Tibial artery (tissue), 4 donors: ENCODE results near the gene PLD5.

Experiments
- DNase-seq, 2 donors: peaks; one replicate each; pipeline ENCODE4 v3.0.0-alpha.2; 2019
- H3K27ac ChIP-seq, 2 donors: fragments of 200-600 bp; sonication (generic) in 1 of 2; 1 replicate in 1 of 2; 2 replicates in 1 of 2; pipeline ENCODE4 v1.5.1; 2018 to 2019; ENCODE audit warnings: mild to moderate bottlenecking in 1 of 2
- H3K27me3 ChIP-seq, 2 donors: fragments of 200-600 bp; sonication (generic) in 1 of 2; one replicate each; pipeline versions ENCODE4 v1.5.1 to v1.6.0; 2016 to 2019
- H3K36me3 ChIP-seq, 3 donors: fragments of 200-600 bp; sonication (generic) in 2 of 3; one replicate each; pipeline ENCODE4 v1.5.1; 2016 to 2019; ENCODE audit warnings: mild to moderate bottlenecking in 2 of 3
- H3K4me1 ChIP-seq, 4 donors: fragments of 200-600 bp; sonication (generic) in 2 of 4; 1 replicate in 3 of 4; 2 replicates in 1 of 4; pipeline ENCODE4 v1.5.1; 2016 to 2019
- H3K4me3 ChIP-seq, 2 donors: fragments of 200-600 bp; sonication (generic) in 1 of 2; 1 replicate in 1 of 2; 2 replicates in 1 of 2; pipeline ENCODE4 v1.5.1; 2018 to 2019; ENCODE audit warnings: mild to moderate bottlenecking in 2 of 2
- H3K9me3 ChIP-seq, 3 donors: fragments of 200-600 bp; sonication (generic) in 1 of 3; one replicate each; pipeline ENCODE4 v1.5.1; 2016 to 2019
- intact Hi-C: fragments of 100-400 bp; cut with DNase I; formaldehyde crosslinking; loops from one replicate; pipeline ENCODE4 v1.15.0; 2023; ENCODE audit warnings: low total_unique reads
- TF ChIP-seq, protein P1 (sequence below), 2 experiments: fragments of 200-600 bp in 1 of 2; fragments of 450-650 bp in 1 of 2; IDR thresholded peaks; one replicate each; pipeline ENCODE4 v1.5.1; 2017 to 2019; ENCODE audit warnings: antibody characterized with exemption in 2 of 2, mild to moderate bottlenecking in 1 of 2, moderate library complexity in 1 of 2

PLD5 gene

GRCh38 chr1:242524571-242525359 lies at the start of gene PLD5:
TSS of gene PLD5 (minus strand) at chr1:242524697.
- intact Hi-C loops: no loop called here
- peaks cover 0 to 23% (median 9%) of the 10 kb centered on the region in 4 donors for H3K4me1 ChIP-seq
- DNase-seq: no peak
- TF ChIP-seq, protein P1, sequence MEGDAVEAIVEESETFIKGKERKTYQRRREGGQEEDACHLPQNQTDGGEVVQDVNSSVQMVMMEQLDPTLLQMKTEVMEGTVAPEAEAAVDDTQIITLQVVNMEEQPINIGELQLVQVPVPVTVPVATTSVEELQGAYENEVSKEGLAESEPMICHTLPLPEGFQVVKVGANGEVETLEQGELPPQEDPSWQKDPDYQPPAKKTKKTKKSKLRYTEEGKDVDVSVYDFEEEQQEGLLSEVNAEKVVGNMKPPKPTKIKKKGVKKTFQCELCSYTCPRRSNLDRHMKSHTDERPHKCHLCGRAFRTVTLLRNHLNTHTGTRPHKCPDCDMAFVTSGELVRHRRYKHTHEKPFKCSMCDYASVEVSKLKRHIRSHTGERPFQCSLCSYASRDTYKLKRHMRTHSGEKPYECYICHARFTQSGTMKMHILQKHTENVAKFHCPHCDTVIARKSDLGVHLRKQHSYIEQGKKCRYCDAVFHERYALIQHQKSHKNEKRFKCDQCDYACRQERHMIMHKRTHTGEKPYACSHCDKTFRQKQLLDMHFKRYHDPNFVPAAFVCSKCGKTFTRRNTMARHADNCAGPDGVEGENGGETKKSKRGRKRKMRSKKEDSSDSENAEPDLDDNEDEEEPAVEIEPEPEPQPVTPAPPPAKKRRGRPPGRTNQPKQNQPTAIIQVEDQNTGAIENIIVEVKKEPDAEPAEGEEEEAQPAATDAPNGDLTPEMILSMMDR (IDR thresholded peaks at IDR 0.05): no peak
- peak within 1 kb of the TSS; percentile 66 to 79 for H3K4me3 ChIP-seq
- no peaks in the 10 kb centered on the region for H3K9me3 ChIP-seq
- H3K36me3 ChIP-seq: no peaks in the 10 kb centered on the region
- H3K27ac ChIP-seq: peak within 1 kb of the TSS; percentile 58 to 61
- no peaks in the 10 kb centered on the region for H3K27me3 ChIP-seq

DNA sequence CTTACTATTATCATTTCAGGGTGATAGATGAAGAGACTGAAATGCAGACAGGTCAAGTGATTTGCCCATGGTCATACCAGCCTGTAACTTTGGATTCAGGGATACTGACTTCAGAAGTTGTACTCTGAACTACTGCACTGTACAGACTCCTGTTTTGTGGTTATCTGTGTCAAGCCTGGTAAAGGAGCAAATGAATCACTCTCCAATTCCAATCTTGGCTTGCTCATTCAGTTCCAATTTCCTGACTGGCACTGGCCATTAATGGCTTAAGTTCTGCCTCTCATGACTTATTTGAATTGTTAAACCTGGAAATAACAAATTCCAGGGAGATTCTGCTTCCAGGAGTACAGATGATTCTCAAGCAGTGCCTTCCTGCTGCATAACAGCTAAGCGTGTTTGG lies 45.4 kb upstream of the PLD5 start:
- H3K4me1 ChIP-seq: no peaks in the 10 kb centered on the region
- no peaks in the 10 kb centered on the region for H3K36me3 ChIP-seq
- H3K27ac ChIP-seq: no peak overlapping the region
- no peaks in the 10 kb centered on the region for H3K9me3 ChIP-seq
- H3K4me3 ChIP-seq: no peak overlapping the region
- no peaks in the 10 kb centered on the region for H3K27me3 ChIP-seq
- intact Hi-C loops: no loop called here
- TF ChIP-seq, protein P1 (IDR thresholded peaks at IDR 0.05): no peak
- no peak for DNase-seq

GRCh38 chr1:242568666-242569065 lies 44.2 kb upstream of the PLD5 start:
- no peaks in the 10 kb centered on the region for H3K27me3 ChIP-seq
- H3K4me3 ChIP-seq: no peak overlapping the region
- H3K9me3 ChIP-seq: no peaks in the 10 kb centered on the region
- intact Hi-C loops: no loop called here
- H3K27ac ChIP-seq: no peak overlapping the region
- H3K4me1 ChIP-seq: no peaks in the 10 kb centered on the region
- DNase-seq: no peak
- TF ChIP-seq, protein P1 (IDR thresholded peaks at IDR 0.05): no peak
- H3K36me3 ChIP-seq: no peaks in the 10 kb centered on the region

DNA sequence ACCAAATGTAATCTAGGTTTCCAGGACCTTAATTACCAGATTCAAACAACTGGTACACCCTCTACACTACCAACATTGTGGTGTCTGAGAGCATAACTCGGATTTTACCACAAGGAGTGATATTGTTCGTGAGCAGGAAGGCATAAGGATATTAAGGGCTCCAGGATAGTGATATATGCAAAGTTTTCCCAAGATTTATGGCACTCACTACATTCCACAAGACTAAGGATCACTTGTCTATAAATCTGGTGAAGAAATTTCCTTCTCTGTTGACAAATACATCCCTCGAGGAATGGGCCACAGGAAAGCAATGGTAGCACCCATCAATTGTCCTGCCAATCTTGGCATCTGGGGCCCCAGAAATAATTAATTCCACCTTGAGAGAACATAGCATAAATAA lies 43.1 kb upstream of the PLD5 start:
- no peaks in the 10 kb centered on the region for H3K9me3 ChIP-seq
- H3K36me3 ChIP-seq: no peaks in the 10 kb centered on the region
- TF ChIP-seq, protein P1 (IDR thresholded peaks at IDR 0.05): no peak
- H3K27ac ChIP-seq: no peak overlapping the region
- H3K4me1 ChIP-seq: no peaks in the 10 kb centered on the region
- no peak overlapping the region for H3K4me3 ChIP-seq
- DNase-seq: no peak
- intact Hi-C loops: no loop called here
- no peaks in the 10 kb centered on the region for H3K27me3 ChIP-seq

- no peaks in the 10 kb centered on the region for H3K27me3 ChIP-seq
- peaks cover 0 to 6% (median 0%) of the 10 kb centered on the region in 3 donors for H3K9me3 ChIP-seq
- H3K4me1 ChIP-seq: no peaks in the 10 kb centered on the region
- no peak overlapping the region for H3K27ac ChIP-seq
- H3K4me3 ChIP-seq: no peak overlapping the region
- H3K36me3 ChIP-seq: no peaks in the 10 kb centered on the region
- intact Hi-C loops: no loop called here
- TF ChIP-seq, protein P1 (IDR thresholded peaks at IDR 0.05): no peak
- DNase-seq: no peak
These were observed 32.3 kb upstream of the PLD5 start for GRCh38 chr1:242556759-242557158.
